Superior temporal gyrus (tissue), 1 donor: Measurements from ENCODE around the gene PMS1.
"Not testable (repeated sequence)": the region's sequence is repeated elsewhere in the genome, so short reads cannot be mapped to it uniquely, and the experiment has no call there.

Experiments used
- DNase-seq: peaks from one replicate; pipeline ENCODE4 v3.0.0-alpha.2; 2016; ENCODE audit errors: extremely low spot score

Gene PMS1

GRCh38 chr2:189865826-189866225 is 81.6 kb downstream of the PMS1 start:
- DNase-seq = no peak

- no peak for DNase-seq
Measured at GRCh38 chr2:189866296-189866695, 82.0 kb downstream of the PMS1 start.

GRCh38 chr2:189868896-189869295 is 84.6 kb downstream of the PMS1 start:
- no peak for DNase-seq

- no peak for DNase-seq
Measured at GRCh38 chr2:189870381-189871085, 86.3 kb downstream of the PMS1 start.

DNA sequence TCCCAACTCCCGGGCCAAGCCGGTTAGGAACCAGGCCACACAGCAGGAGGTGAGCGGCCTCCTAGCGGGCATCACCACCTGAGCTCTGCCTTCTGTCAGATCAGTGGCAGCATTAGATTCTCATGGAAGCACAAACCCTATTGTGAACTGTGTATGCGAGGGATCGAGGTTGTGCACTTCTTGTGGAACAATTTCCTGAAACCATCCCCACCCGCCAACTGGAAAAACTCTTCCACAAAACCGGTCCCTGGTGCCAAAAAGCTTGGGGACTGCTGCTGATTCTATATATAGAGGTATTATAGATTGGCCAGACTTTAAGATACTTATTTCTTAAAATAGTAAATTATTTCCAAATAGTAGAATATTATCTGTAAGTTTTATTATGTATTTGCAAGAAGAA is 89.4 kb downstream of the PMS1 start:
- DNase-seq = no peak

DNA sequence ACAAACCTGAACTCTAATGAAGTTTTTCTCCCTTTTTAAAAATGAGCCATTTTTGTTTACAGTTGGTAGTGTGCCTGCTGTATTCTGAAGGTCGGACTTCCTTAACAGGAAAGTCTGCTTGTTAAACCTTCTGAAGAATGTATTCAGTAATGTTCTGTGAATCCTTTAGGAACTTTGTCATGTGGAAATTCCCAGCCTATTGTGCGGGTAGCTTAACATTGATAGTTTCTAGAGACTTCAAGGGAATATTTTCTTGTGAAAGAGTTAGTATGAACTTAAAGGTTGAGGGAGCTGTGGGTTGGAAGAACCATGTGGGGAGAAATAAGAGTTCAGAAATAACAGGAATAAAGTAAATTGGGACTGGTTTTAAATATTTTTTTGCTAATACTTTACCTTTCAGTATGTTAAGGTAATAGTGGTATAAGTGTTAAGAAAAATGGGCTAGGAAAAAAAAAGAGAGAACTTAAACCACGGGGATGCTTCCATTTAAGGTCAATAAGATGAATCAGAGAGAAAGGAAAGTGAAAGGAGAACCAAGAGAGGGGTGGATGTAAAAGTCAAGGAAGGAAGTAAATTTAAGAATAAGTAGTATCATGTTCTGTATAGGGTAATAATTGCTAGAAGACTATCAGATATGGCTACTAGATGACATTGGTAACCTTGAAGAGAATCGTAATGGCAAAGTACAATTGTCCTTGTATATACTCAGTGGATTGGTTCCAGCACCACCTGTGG is 90.5 kb downstream of the PMS1 start:
- no peak for DNase-seq

DNA sequence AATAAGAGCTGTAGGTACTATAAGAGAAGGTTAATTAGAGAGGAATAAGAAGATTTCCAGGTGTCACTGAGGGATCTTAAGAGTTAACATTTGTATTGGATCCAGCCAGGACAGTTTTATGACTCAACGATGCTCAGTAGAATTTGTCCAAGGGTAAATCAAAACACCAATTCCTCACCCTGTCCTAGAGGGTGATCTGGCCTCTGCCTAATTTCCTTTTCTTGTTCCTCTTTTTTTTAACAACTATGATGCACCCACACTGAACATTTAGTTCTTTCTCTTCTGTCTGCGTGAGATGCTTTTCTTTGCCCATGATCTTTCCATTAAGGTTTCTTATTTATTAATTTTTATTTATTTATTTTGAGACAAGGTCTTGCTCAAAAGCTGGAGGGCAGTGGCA is 92.0 kb downstream of the PMS1 start:
- no peak for DNase-seq

DNA sequence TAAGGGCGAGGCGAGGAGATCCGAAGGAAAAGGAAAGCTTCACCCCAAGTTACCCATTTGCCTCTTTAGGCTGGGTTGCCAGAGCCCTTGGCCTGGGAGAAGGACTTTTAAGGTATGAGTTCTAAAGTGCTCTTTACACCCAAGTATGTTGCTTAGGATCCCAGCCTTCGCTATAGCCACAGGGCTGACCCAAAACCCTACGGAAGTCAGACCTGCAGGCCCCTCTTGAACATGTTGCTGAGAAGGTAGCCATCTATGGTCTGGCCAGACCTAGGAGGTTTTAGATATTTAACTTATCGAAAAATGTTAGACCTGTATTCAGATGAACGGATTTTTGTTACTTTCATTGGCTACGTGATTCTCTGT is 95.4 kb downstream of the PMS1 start:
- DNase-seq = no peak

GRCh38 chr2:189880429-189880828 is 96.2 kb downstream of the PMS1 start:
- no peak for DNase-seq

- no peak for DNase-seq
Measured at GRCh38 chr2:189880832-189881492, 96.7 kb downstream of the PMS1 start.

- no peak for DNase-seq
Measured at GRCh38 chr2:189885368-189885767, 101.1 kb downstream of the PMS1 start.

- not testable (repeated sequence) for DNase-seq
Measured at GRCh38 chr2:189892546-189893294, 108.5 kb downstream of the PMS1 start.

DNA sequence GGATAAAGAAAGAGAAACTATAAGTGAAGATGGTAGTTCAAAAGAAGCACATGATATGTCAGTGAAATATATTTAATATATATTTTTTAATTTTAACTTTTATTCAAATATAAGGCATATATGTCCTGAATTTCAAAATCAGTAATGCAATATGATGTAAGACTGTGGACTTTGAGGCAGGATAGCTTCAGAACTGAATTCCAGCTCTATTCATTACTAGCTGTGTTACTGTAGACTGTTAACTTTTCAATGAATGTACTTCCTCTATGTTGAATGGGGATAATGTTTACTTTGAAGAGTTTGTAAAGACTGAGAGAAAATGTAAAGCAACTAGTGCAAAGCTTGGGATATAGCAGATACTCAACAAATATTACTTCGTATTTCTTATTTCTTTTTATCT is 112.6 kb downstream of the PMS1 start:
- DNase-seq = no peak

DNA sequence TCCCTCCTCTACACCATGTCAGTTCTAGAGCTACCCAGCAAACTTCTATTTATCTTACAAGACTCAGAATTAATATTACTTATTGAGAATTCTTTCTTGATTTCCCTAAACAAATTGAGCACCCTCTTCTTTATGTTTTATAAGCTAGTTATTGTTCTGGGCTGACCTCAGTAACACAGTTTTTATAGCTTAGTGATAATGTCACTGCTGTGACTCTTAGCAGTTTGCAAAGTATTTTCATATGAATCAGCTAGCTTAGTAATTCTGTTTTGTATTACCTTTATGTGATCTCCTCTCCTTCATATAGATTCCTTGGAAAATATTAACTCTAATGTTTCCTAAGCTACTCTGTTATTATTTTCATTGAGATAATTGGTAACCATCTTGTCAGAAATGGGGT is 114.9 kb downstream of the PMS1 start:
- no peak for DNase-seq

- DNase-seq = no peak
Measured at GRCh38 chr2:189900726-189901125, 116.5 kb downstream of the PMS1 start.

DNA sequence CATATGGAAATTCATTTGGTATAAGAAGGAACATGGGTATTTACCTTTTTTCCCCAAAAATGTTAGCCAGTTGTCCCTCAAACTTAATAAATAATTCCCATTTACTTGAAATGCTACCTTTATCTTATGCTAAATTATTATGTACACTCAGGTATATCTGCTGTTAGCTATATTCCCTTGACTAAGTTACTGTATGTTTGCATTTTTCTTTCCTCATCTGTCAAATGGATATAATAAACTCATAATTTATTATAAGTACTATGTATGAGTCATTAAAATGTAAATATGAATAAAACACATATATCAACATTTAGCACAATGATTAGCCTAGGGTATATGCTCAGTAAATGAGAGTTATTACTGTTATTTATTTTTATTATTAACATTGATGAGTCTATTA is 117.4 kb downstream of the PMS1 start:
- no peak for DNase-seq

DNA sequence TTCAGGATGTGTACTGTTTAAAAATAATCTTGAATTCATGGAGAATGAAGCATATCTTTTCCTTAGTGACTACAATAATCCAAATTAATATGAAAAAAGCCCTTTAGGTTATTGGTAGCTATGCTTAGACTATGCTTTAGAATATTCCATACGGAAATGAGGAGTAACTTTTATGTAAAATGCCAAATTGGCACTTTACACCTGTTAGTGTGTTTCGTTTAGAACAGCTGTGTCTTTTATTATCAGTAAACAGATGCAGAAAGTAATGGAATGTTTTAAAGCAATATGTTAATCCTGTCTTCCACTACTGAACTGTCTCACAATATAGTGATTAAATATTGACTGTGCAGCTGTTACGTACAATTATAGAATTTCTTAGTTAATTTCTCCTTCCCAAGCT is 129.6 kb downstream of the PMS1 start:
- DNase-seq = no peak

DNA sequence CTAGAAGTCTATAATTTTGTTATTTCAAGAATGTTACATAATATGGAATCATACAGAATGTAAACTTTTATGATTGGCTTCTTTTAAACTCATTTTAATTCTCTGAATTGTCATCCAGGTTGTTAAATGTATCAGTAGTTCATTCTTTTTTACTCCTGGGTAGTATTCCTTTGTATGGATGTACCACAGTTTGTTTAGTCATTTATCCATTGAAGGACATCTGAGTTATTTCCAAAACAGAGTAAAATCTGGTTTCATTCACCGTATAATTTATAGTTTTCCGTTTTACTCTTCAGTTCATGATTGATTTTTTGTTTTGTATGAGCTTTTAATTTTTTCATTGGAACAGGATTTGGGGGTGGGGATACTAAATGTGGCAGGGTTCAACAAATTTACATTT is 132.4 kb downstream of the PMS1 start:
- DNase-seq = no peak
